GM21526 (cell line): ENCODE data around the gene TMEM62.
"Not testable (repeated sequence)": the region's sequence is repeated elsewhere in the genome, so short reads cannot be mapped to it uniquely, and the experiment has no call there.

Experiments
- ATAC-seq: cut with Tn5 transposase; IDR thresholded peaks from one replicate; pipeline ENCODE4 v1.9.1; 2021; ENCODE audit warnings: moderate library complexity; ENCODE audit not compliant: unreplicated experiment, low FRiP score

Gene TMEM62

DNA sequence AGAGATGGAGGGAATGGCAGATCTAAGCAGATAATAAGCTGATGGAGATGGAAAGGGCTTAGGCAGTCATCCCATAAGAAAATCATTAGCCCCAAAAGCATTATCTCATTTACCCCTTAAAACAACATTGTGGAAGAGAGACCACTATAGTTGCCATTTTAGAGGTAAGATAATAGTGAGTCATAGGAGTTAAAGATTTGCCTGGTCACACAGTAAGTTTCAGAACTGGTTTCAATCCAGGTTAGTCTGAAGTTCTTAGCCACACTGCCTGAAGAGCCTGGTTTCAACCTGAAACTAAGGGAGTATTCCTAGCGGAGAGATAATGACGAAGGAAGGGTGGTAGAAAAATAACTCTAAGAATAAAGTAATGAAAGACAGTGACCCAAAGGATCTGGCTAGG, 14.6 kb upstream of the TMEM62 start:
- no peak for ATAC-seq

DNA sequence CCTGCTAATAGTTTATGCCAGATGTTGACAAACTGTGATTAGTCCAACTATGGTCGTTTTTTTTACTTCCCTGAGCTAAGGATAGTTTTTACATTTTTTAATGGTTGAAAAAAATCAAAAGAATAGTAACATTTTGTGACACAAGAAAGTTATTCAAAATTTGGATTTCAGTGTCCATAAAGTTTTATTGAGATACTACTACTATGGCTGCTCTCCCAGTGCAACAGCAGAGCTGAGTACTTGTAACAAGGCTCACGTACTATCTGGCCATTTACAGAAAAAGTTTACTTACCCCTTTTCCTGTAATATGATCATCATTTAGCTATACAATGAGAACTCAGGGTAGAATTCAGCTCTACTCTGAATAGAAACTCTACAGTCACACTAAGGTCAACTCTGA, 11.5 kb upstream of the TMEM62 start:
- no peak for ATAC-seq

DNA sequence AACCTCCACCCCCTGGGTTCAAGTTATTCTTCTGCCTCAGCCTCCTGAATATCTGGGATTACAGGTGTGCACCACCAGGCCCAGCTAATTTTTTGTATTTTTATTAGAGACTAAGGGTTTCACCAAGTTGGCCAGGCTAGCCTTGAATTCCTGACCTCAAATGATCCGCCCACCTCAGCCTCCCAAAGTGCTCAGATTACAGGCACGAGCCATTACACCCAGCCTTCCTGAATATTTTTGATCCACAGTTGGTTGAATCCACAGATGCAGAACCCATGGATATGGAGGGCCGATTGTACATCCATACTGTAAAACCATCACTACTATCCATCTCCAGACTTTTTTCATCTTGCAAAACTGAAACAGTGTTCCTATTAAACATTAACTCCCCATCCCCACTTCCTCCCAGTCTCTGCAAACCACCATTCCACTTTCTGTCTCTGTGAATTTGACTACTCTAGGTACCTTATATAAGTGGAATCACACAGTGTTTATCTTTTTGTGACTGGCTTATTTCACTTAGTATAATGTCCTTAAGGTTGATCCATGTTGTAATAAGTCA, 8.2 kb upstream of the TMEM62 start:
- ATAC-seq = no peak

DNA sequence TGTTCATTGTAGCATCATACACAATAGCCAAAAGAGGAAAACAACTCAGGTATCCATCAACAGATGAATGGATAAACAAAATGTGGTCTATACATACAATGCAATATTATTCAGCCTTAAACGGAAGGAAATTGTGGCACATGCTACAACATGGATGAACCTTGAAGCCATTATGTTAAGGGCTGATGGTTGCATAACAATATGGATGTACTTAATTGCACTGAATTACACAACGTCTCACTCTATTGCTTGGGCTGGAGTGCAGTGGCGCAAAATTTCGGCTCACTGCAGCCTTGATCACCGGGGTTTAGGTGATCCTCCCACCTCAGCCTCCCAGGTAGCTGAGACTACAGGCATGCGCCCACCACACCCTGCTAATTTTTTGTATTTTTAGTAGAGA, 7.0 kb upstream of the TMEM62 start:
- no peak for ATAC-seq

DNA sequence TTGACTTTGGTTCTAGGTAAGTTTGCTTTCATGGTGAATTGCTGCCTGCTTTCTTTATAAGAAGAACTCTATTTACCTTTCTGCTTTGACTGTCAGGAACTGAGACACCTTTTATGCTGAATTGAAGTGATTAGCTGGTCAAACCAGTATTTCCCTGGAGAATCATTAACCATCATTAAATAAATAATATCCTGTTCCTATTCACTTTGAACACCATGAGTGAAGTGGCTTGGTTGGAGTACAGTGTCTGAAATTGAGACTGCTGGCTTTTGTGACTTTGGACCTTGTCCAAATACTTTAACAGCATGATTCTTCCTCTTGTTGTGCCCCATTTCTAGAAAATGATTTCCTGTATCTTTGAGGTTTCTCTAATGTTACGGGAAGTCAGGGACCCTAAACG, 5.6 kb upstream of the TMEM62 start:
- ATAC-seq = no peak

DNA sequence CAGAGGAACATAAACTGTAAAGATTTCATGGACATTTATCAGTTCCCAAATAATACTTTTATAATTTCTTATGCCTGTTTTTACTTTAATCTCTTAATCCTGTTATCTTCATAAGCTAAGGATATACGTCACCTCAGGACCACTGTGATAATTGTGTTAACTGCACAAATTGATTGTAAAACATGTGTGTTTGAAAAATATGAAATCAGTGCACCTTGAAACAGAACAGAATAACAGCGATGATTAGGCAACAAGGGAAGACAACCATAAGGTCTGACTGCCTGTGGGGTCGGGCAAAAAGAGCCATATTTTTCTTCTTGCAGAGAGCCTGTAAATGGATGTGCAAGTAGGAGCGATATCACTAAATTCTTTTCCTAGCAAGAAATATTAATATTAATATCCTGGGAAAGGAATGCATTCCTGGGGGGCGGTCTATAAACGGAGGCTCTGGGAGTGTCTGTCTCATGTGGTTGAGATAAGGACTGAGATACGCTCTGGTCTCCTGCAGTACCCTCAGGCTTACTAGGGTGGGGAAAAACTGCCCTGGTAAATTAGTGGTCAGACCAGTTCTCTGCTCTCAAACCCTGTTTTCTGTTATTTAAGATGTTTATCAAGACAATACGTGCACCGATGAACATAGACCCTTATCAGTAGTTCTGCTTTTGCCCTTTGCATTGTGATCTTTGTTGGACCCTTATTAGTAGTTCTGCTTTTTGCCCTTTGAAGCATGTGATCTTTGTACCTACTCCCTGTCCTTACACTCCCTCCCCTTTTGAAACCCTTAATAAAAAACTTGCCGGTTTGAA, 5.0 kb upstream of the TMEM62 start:
- ATAC-seq = not testable (repeated sequence)

DNA sequence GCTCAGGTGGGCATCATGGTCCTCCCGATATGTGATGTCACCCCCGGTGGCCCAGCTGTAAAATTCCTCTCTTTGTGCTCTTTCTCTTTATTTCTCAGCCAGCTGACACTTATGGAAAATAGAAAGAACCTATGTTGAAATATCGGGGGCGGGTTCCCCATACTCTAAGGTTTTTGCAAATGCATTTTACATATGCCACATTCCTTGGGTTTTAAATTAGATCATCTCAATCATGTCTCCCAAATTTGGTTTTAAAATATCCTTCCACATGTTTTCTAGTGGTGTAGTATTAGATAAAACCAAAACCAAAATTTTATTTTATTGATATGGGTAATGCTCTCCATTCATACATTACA, 4.4 kb upstream of the TMEM62 start:
- no peak for ATAC-seq

DNA sequence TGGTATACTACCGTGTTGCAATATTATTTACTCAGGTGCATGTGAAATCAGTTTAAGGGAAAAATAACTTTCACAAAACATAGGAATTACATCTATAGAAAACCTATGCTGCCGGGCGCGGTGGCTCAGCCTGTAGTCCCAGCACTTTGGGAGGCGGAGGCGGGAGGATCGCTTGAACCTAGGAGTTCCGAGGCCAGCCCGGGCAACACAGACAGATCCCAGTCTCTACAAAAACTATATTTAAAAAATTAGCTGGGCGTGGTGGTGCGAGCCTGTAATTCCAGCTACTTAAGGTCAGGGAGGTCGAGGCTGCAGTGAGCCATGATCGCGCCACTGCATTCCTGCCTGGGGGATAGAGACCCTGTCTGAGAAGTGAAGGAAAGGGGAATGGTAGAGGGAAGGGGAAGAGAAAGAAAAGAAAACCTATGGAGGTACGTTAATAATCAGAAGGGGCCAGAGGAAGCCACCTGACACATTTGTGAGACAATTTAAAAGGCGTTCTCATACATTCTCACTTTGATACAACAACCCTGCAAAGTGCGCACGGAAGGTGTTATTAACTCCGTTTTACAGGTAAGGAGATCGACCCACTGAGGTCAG, 456 bp upstream of the TMEM62 start:
- ATAC-seq = no peak

DNA sequence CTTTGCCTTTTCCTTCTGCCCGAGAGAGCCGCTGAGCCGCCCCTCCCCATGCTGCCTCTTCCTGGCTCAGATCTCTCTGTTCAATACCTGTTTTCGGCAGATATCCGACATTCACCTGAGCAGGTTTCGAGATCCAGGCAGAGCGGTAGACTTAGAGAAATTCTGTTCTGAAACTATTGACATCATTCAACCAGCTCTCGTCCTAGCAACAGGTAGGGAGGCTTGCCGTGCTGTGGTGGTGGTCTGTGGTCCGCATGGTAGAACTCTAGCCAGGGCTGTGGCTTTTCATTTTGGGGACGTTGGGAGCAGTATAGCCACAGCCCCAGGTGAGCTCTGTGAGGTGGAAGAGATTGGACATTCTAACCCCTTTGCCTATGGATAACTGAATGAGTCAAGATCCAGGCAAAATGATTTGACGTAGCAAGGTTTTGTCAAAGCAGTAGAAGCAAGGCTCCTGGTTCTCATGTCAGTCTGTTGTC, 810 bp downstream of the TMEM62 start:
- no peak for ATAC-seq

DNA sequence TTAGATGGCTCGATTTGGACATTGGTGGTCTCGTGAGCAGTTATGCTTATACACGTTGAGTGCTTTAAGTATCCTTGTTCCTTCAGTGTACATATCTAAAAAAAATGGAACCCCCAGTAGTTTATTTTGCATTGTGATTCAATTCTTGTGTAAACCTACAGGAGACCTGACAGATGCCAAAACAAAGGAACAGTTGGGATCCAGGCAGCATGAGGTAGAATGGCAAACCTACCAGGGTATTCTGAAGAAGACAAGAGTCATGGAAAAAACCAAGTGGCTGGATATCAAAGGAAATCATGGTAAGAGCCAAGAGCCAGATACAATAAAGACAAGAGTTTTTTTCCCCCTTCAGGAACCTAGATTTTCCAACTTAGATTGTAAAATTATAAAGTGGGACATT, 2.0 kb downstream of the TMEM62 start:
- no peak for ATAC-seq

DNA sequence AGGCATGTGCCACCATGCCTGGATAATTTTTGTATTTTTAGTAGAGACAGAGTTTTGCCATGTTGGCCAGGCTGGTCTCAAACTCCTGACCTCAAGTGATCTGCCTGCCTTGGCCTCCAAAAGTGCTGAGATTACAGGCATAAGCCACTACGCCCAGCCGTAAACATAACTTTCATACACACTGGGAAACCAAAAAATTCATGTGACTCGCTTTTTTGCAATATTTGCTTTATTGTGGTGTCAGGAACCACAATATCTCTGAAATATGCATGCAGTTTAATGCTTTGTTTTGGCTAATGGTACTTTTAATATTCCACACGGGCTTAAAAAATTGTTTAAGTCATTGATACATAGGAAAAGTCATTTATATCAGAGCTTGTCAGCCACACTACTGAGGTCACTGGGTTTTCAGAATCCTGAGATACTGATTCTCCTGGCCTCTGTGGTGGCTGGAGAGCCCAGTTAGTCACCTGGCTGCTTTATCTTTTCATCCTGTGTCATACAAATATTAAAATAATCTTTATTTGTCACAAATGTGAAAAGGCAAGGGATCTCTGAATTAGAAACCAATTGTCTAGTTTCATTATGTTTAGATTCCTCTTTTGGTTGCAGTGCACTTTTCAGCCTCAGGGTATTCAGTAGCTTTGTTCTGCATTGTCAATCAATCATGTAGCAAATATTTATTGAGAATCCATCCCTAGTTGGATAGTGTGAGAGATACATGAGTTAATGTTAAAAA, 10.0 kb downstream of the TMEM62 start:
- no peak for ATAC-seq

DNA sequence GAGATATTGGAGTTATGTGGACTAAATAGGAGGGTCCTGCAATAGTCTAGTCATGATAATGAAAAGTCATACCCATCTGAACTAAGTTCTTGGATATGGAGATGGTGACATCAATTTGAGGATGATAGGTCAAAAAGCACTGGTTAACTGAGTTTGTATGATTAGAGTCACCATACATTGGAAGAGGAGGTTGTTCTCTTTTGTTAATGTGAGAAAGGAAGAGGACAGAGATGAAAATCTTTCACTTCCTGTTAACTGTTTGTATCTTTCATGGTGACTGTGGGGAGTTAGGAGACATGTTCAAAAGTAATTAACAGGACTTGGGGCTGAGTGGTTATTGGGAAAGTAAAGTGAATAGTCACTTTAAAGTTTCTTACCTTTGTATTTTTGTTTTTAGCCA, 11.1 kb downstream of the TMEM62 start:
- ATAC-seq = no peak

DNA sequence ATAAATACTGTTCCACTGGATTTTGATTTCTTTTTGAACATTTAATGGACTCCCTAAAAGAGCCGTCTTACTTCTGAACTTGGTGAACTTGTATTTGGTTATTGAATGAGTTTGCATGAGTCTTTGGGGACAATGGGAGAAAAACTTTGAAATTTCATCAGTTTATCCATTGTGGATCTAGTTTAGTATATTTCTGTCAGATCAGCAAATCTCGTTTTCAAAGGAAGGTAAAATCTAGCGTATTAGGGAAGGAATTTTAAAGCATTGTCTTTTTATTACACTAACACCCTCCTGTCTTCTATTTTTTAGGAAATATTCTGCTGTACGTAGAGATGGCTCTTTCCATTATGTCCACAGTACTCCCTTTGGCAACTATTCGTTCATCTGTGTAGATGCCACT, 12.8 kb downstream of the TMEM62 start:
- no peak for ATAC-seq

DNA sequence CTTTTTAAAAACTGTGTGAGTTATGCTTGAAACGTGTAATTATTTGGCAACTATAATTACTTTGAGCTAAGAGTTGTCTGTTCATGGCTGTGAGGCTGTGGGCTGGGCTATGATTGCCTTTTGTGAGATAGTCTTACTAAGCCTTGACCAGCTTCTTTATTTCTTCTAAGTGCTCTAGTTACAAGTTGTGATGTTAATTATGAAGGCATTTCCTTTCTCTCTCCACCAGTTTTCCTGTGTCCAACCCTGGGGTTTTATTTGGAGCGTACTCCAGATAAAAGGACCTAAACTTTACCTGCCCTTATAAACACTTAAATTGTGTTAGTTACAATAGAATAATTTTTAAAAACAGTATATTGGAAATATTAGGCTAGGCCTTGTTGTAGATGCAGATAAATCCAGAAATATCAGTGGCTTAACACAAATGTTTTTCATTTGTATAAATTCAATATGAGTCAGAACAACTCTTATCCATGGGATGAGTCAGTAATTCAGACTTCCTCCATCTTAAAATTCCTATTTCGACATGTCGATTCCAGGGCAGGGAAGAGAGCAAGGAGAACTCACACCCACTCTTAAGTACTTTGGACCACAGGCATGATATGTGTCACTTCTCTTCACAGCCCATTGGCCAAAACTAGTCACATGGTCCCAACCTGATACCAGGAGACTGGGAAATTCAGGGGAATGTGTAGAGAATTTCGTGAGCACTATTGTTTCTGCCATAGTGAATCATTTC, 17.0 kb downstream of the TMEM62 start:
- no peak for ATAC-seq

DNA sequence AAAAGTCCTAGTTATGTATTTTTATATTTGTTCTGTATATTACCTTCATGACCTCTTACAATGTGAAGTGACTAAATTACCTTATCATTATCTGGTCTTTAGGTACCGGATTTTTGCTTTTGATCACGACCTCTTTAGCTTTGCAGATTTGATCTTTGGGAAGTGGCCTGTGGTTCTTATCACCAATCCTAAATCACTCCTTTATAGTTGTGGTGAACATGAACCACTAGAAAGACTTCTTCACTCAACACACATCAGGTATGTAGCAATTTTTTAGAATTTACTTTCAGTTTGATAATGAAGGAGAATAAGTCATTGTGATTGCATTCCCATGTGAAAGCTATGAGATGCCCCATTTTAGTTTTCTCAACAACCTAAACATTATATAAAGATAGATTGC, 18.3 kb downstream of the TMEM62 start:
- ATAC-seq = no peak

DNA sequence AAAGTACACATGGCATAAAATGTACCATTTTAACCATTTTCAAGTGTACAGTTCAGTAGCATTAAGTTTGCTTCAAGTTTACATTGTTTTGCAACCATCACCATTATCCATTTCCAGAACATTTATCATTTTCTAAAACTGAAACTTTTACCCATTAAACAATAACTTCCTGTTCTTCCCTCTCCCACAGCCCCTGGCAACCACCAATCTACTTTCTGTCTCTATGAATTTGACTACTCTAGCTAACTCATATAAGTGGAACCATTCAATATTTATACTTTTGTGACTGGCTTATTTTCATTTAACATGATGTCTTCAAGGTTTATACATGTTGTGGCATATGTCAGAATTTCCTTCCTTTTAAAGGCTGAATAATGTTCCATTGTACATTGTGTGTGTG, 19.9 kb downstream of the TMEM62 start:
- ATAC-seq = no peak

DNA sequence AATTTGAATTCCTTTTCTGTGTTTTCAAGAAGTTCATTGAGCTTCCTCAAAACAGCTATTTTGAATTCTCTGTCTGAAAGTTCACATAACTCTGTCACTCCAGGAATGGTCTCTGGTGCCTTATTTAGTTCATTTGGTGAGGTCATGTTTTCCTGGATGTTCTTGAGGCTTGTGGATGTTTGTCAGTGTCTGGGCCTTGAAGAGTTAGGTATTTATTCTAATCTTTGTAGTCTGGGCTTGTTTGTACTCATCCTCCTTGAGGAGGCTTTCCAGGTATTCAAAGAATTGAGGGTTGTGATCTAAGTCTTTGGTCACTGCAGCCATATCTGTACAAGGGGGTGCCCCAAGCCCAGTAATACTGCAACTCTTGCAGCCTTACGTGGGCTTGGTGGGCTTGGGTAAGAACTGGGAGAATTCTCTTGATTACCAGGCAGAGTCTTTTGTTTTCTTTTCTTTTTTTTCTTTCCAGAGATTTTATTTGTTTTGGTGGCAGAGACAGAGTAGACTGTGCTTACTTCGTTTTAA, 32.5 kb downstream of the TMEM62 start:
- ATAC-seq = no peak

DNA sequence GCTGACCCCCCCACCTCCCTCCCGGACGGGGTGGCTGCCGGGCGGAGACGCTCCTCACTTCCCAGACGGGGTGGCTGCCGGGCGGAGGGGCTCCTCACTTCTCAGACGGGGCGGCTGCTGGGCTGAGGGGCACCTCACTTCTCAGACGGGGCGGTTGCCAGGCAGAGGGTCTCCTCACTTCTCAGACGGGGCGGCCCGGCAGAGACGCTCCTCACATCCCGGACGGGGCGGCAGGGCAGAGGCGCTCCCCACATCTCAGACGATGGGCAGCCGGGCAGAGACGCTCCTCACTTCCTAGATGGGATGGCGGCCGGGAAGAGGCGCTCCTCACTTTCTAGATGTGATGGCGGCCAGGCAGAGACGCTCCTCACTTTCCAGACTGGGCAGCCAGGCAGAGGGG, 33.9 kb downstream of the TMEM62 start:
- not testable (repeated sequence) for ATAC-seq

DNA sequence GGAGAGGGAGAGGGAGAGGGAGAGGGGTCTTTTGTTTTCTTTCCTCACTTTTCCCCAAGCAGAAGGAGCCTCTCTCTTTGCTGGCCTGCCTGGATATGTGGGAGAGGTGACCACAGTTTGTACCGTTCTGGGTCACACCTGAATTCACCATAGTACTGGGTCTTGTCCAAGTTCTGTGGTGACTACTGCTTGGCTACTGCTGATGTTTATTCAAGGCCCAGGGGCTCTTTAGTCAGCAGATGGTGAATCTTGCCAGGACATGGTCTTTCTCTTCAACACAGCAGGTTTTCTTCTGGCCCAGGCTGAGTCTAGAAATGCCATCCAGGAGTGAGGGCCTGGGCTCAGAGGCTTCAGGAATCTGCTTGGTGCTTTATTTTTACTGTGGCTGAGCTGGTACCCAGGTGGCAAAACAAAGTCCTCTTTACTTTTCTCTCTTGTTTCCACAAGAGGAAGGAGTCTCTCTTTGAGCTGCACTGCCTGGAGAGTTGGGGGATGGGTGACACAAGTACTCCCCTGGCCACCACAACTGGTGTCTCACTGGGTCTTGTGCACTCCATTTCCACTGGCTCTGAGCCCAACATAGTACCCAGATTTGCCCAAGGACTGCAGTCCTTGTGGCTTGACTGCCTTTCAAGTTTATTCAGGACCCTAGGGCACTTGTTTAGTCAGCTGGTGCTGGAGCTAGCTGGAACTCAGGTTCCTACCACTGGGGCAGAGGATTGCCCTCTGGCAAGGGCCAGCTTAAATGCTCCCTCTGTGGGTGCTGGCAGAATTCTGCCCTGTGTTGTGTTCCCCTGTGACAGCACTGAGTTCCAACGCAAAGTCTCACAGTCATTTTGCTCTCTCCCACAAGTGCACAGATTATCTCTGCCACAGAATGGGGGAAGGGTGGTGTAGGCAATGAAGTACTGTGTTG, 35.1 kb downstream of the TMEM62 start:
- ATAC-seq = no peak
